Measurements from ENCODE around the gene TEKT1. TPM values are rescaled to one million over a fixed set of nuclear protein-coding genes. Genes with fewer than 3 reads are reported as not detected.

TEKT1 gene
- total RNA-seq, 1 experiment from 2014 or later = not detected

- Histone ChIP-seq H2BK12ac (ENCODE audit: insufficient read length, low read depth, low read length) (no peak overlapping the region), H2BK120ac (ENCODE audit: low read depth, low read length, poor library complexity, severe bottlenecking) (no peak overlapping the region), H3K79me1 (ENCODE audit: insufficient read depth, low read depth, low read length, poor library complexity, severe bottlenecking) (no peaks in the 10 kb centered on the region), H3K9me3 (ENCODE audit: control insufficient read depth, low read depth, low read length) (no peaks in the 10 kb centered on the region), H3K4ac (ENCODE audit: low read depth, low read length) (no peak overlapping the region), H3K27ac (ENCODE audit: insufficient read length, low read depth, low read length) (no peak overlapping the region), H3K14ac (ENCODE audit: insufficient read depth, low read length) (no peak overlapping the region), H3T11ph (ENCODE audit: low read length) (no peak overlapping the region), H3K23ac (ENCODE audit: insufficient read length, low read depth, low read length) (no peak overlapping the region), H4K20me1 (ENCODE audit: control insufficient read depth, insufficient read depth, insufficient read length) (no peaks in the 10 kb centered on the region), H2AFZ (ENCODE audit: low read length) (no peak overlapping the region), H2AK5ac (ENCODE audit: insufficient read length, low read length) (no peak overlapping the region), H3K18ac (ENCODE audit: insufficient read length, low read depth, low read length) (no peak overlapping the region), H2BK15ac (ENCODE audit: low read depth, low read length) (no peak overlapping the region), H4K5ac (ENCODE audit: insufficient read length, low read depth, low read length) (no peak overlapping the region), H3K9ac (ENCODE audit: extremely low read depth, insufficient read length, low read length) (no peak overlapping the region), H2BK5ac (ENCODE audit: insufficient read length, low read length) (no peak overlapping the region), H2BK20ac (ENCODE audit: low read depth, low read length, poor library complexity, severe bottlenecking) (no peak overlapping the region), H3K79me2 (ENCODE audit: insufficient read depth, low read length) (no peaks in the 10 kb centered on the region), H3K4me2 (ENCODE audit: insufficient read depth, insufficient read length, low read length) (no peak overlapping the region), H3K23me2 (ENCODE audit: insufficient read length, low read depth, low read length, poor library complexity, severe bottlenecking) (no peaks in the 10 kb centered on the region), H3K4me1 (ENCODE audit: insufficient read depth, low read length) (no peaks in the 10 kb centered on the region), H3K56ac (ENCODE audit: insufficient read length, low read depth, low read length) (no peak overlapping the region), H4K8ac (replicated peaks; ENCODE audit: insufficient read length, low read depth, low read length) (no peak overlapping the region), H3K27me3 (ENCODE audit: insufficient read depth, low read length) (no peaks in the 10 kb centered on the region), H4K91ac (ENCODE audit: insufficient read length, low read depth, low read length) (no peak overlapping the region)
- Mint-ChIP-seq H3K27me3 (ENCODE audit: low read depth) (peaks cover 66% of the 10 kb centered on the region), H3K9me3 (no peaks in the 10 kb centered on the region; a peak in 1 of 5 replicates), H3K36me3 (ENCODE audit: insufficient read depth in 1 of 3, low read depth in 3 of 3) (no peaks in the 10 kb centered on the region), H3K4me3 (no peak overlapping the region), H3K4me1 (no peaks in the 10 kb centered on the region), H3K27ac (no peak overlapping the region)
- WGBS (ENCODE audit: extremely low coverage, insufficient read length, low lambda C conversion rate) = no CpG with 5 or more reads among the region's 10 CpGs
- no peak for DNase-seq
- TF ChIP-seq CTCF (conservative IDR thresholded peaks at IDR 0.05) = no peak
Observed at GRCh38 chr17:6787081-6787693, 44.3 kb downstream of the TEKT1 start.
